Astrocyte (in vitro differentiated cells and primary cell): ENCODE data around the gene RPL10A. TPM values are rescaled to one million over a fixed set of nuclear protein-coding genes. Genes with fewer than 3 reads are reported as not detected.
A peak's percentile ranks its signal among the peaks of the same experiment; 100 is the strongest.

Source experiments
- DNase-seq: peaks from one replicate; pipeline ENCODE4 v3.0.0-alpha.2; 2010; ENCODE audit warnings: low read depth
- FAIRE-seq: peaks from 2 replicates; lab custom pipeline; 2011; peaks lifted over from hg19 to GRCh38; lab: Jason Lieb, UNC
- H2AFZ ChIP-seq: 2 replicates; pipeline ENCODE4 v1.6.0; 2012; ENCODE audit warnings: low read depth, low read length, inconsistent platforms
- H3K27ac ChIP-seq: 2 replicates; pipeline ENCODE4 v1.5.1; 2011; ENCODE audit warnings: low read depth, low read length, inconsistent platforms
- H3K27me3 ChIP-seq: 2 replicates; pipeline ENCODE4 v1.6.0; 2011; ENCODE audit warnings: low read length, inconsistent platforms; ENCODE audit not compliant: insufficient read depth
- H3K36me3 ChIP-seq: 2 replicates; pipeline ENCODE4 v1.5.1; 2011; ENCODE audit warnings: low read length, inconsistent platforms; ENCODE audit not compliant: insufficient read depth
- H3K4me1 ChIP-seq: 2 replicates; pipeline ENCODE4 v1.5.1; 2011; ENCODE audit warnings: low read length, inconsistent platforms; ENCODE audit not compliant: insufficient read depth
- H3K4me2 ChIP-seq: 2 replicates; pipeline ENCODE4 v1.6.0; 2012; ENCODE audit warnings: low read length, inconsistent platforms
- H3K4me3 ChIP-seq: 2 replicates; pipeline ENCODE4 v1.5.1; 2011; ENCODE audit warnings: low read depth, mild to moderate bottlenecking, low read length, inconsistent platforms; ENCODE audit not compliant: insufficient read depth
- H3K79me2 ChIP-seq: 2 replicates; pipeline ENCODE4 v1.6.0; 2012; ENCODE audit warnings: mild to moderate bottlenecking, low read length, inconsistent platforms; ENCODE audit not compliant: insufficient read depth
- H3K9ac ChIP-seq: 2 replicates; pipeline ENCODE4 v1.6.0; 2012; ENCODE audit warnings: mild to moderate bottlenecking, low read length, inconsistent platforms
- H3K9me3 ChIP-seq: 2 replicates; pipeline ENCODE4 v1.5.1; 2012; ENCODE audit warnings: low read depth, mild to moderate bottlenecking, low read length, inconsistent platforms; ENCODE audit not compliant: insufficient read depth
- H4K20me1 ChIP-seq: 2 replicates; pipeline ENCODE4 v1.6.0; 2012; ENCODE audit warnings: low read length, inconsistent platforms; ENCODE audit not compliant: insufficient read depth
- H3K27ac Mint-ChIP-seq: one replicate; pipeline ENCODE4 v1.8.0; 2021; ENCODE audit warnings: mild to moderate bottlenecking, mixed read lengths; ENCODE audit not compliant: unreplicated experiment
- H3K27me3 Mint-ChIP-seq: one replicate; pipeline ENCODE4 v1.8.0; 2021; ENCODE audit warnings: low read depth, mixed read lengths; ENCODE audit not compliant: unreplicated experiment
- H3K36me3 Mint-ChIP-seq: one replicate; pipeline ENCODE4 v1.8.0; 2021; ENCODE audit warnings: low read depth, mixed read lengths; ENCODE audit not compliant: unreplicated experiment
- H3K4me1 Mint-ChIP-seq: one replicate; pipeline ENCODE4 v1.8.0; 2021; ENCODE audit warnings: low read depth, mixed read lengths; ENCODE audit not compliant: unreplicated experiment
- H3K4me3 Mint-ChIP-seq: one replicate; pipeline ENCODE4 v1.8.0; 2021; ENCODE audit warnings: mild to moderate bottlenecking, moderate library complexity, mixed read lengths; ENCODE audit not compliant: unreplicated experiment
- H3K9me3 Mint-ChIP-seq: one replicate; pipeline ENCODE4 v1.8.0; 2021; ENCODE audit warnings: mild to moderate bottlenecking, mixed read lengths; ENCODE audit not compliant: unreplicated experiment
- CTCF ChIP-seq: IDR thresholded peaks from 2 replicates; pipeline ENCODE4 v1.5.1; 2011; ENCODE audit warnings: low read depth, mild to moderate bottlenecking, inconsistent platforms, low read length, moderate library complexity; ENCODE audit not compliant: insufficient read depth
- EZH2 ChIP-seq: IDR thresholded peaks from 2 replicates; pipeline ENCODE4 v1.6.1; 2012; ENCODE audit warnings: mild to moderate bottlenecking, low read length, inconsistent platforms; ENCODE audit not compliant: insufficient read depth
- microRNA-seq: library from miRNA; unstranded; fragments of <30 nt; microRNA quantifications from one replicate; pipeline ENCODE4 v1.2.0, GENCODE V29; 2020
- total RNA-seq: library from RNA; stranded (reverse); gene quantifications from 2 replicates; pipeline ENCODE4 v1.2.1, GENCODE V29; 2021

RPL10A gene
- total RNA-seq, 1 donor from 2014 or later: 887 TPM

DNA sequence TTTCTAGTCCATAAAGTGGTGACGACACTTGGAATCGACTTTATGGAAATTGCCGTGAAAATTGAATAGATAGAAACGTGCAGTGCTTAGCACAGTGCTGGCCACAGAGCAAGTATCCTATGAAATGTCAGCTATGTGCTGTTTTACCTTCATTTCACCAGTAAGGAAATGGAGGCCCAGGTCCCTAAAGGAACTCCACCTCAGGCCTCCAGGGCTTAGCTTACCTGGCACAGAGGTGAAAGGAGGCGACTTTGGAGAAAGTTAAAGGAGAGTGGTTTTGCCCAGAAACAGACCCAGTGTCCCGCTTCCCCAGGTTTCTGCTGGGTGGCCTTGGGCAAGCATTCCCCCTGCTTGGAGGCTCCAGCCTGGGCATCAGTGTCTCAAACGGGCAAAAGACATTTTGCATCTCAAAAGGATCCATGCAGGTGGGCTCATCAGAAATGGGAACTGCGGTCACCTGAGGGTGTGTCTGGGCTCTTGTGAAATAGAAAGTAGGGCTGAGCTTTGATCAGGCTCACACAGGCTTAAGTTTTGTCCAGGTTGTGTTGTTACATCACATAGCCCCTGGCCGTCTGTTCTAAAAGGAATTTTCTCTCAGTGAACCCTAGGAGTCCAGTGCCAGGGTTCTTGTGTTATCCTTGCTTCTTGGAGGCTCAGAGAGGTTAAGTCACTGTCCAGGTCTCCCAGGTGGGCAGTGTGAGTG is 51.3 kb downstream of the RPL10A start:
- Histone ChIP-seq H3K27ac (no peak overlapping the region), H4K20me1 (no peaks in the 10 kb centered on the region), H3K4me2 (no peak overlapping the region), H3K79me2 (no peaks in the 10 kb centered on the region), H3K4me3 (no peak overlapping the region), H3K36me3 (no peaks in the 10 kb centered on the region), H3K4me1 (no peaks in the 10 kb centered on the region), H3K27me3 (peaks cover 12% of the 10 kb centered on the region), H3K9ac (no peak overlapping the region), H3K9me3 (no peaks in the 10 kb centered on the region), H2AFZ (no peak overlapping the region)
- FAIRE-seq (no peak), DNase-seq (no peak)
- H3K4me3 Mint-ChIP-seq: no peak overlapping the region
- no peaks in the 10 kb centered on the region for H3K4me1 Mint-ChIP-seq
- TF ChIP-seq CTCF: no peak
- no peak for TF ChIP-seq EZH2
- H3K9me3 Mint-ChIP-seq: no peaks in the 10 kb centered on the region
- H3K36me3 Mint-ChIP-seq: no peaks in the 10 kb centered on the region
- peaks cover 29% of the 10 kb centered on the region for H3K27me3 Mint-ChIP-seq
- H3K27ac Mint-ChIP-seq: no peak overlapping the region

Small RNA genes lying within 50 kb of the gene (microRNA-seq; reads per million reads assigned to microRNA genes)
- gene MIR7111: 5.7 reads per million, percentile 24 among the genes with 10 or more reads in this experiment

Other genes with a start within 250 kb of the RPL10A start
- 12.7 and 13.5 TPM in 2 replicates for gene ZNF76, start 208.7 kb upstream of the RPL10A start, total RNA-seq
- gene DEF6, start 170.6 kb upstream of the RPL10A start, total RNA-seq: 2.2 and 3.3 TPM in 2 replicates
- gene PPARD, start 125.8 kb upstream of the RPL10A start, total RNA-seq: 9.9 and 11.3 TPM in 2 replicates
- 2.9 and 3.1 TPM in 2 replicates for gene FANCE, start 16.1 kb upstream of the RPL10A start, total RNA-seq
- 73.3 and 75.5 TPM in 2 replicates for gene TEAD3, start 28.7 kb downstream of the RPL10A start, total RNA-seq
- not detected in 2 replicates for gene TULP1, start 44.5 kb downstream of the RPL10A start, total RNA-seq
- gene FKBP5, start 220.5 kb downstream of the RPL10A start, total RNA-seq: 4.2 and 4.6 TPM in 2 replicates